GM12892 (cell line): Measurements from ENCODE around the gene CDRT4. TPM values are rescaled to one million over a fixed set of nuclear protein-coding genes. Genes with fewer than 3 reads are reported as not detected.
"Not testable (repeated sequence)": the region's sequence is repeated elsewhere in the genome, so short reads cannot be mapped to it uniquely, and the experiment has no call there.

Experiments
- DNase-seq: peaks from one replicate; pipeline ENCODE4 v3.0.0; 2011; ENCODE audit not compliant: insufficient read length
- FAIRE-seq: peaks from 2 replicates; lab custom pipeline; 2011; peaks lifted over from hg19 to GRCh38; lab: Jason Lieb, UNC
- POLR2A ChIP-seq: IDR thresholded peaks from 2 replicates; pipeline ENCODE4 v1.6.1; 2011; ENCODE audit warnings: low read depth, low read length, control low read depth
- POLR2AphosphoS5 ChIP-seq: IDR thresholded peaks from 2 replicates; pipeline ENCODE4 v1.6.1; 2011; ENCODE audit warnings: low read depth, low read length, control low read depth
- TAF1 ChIP-seq: IDR thresholded peaks from 2 replicates; pipeline ENCODE4 v1.6.1; 2011; ENCODE audit warnings: low read depth, mild to moderate bottlenecking, control low read depth, low read length, borderline replicate concordance
- polyA plus RNA-seq: library from polyadenylated mRNA; unstranded; fragments of >200 nt; gene quantifications from one replicate; pipeline ENCODE4 v1.2.1, GENCODE V29; 2012; ENCODE audit warnings: missing spikeins, inconsistent platforms; ENCODE audit not compliant: missing spikeins

The CDRT4 gene
- 1.3 TPM for polyA plus RNA-seq

DNA sequence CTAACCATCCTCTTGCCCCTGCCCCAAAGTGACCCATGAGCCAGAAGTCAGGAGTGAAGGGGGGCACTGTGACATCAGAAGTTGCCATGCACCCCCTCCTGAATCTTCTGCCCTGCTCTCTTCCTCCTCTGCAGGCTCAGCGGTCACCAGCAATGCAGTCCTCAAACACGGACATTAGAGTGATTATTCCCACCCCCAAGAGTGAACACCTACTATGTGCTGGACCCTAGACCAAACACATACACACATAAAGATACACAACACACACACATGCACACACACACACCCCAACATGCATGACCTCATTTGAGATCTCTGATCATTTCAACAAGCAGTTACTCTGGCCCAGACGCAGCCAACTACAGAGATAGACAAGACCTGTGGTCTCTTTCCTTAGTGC lies at the start of gene CDRT4:
TSS of gene CDRT4 (minus strand) at position 30 of the 400 bp plus-strand sequence. CDS start 27,383 bp downstream, outside the sequence.
- FAIRE-seq = no peak
- no peak for TF ChIP-seq TAF1
- TF ChIP-seq POLR2A = no peak
- TF ChIP-seq POLR2AphosphoS5 = no peak
- no peak for DNase-seq

DNA sequence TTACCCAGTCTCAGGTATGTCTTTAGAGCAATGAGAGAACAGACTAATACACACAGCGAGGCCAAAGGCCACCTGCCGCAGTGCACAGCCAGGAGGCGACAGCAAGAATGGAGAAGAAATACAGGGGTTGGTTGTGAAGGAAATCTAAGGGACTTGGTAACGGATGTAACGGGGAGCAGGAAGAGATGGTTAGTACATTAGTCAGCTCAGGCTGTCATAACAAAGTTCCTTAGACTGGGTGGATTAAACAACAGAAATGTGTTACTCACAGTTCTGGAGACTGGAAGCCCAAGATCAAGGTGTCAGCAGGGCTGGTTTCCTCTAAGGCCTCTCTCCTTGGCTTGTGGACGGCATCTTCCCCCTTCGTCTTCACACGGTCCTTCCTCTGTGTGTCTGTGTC lies 48.7 kb upstream of the CDRT4 start:
- DNase-seq (no peak), FAIRE-seq (no peak)
- TF ChIP-seq TAF1 (no peak), POLR2AphosphoS5 (no peak), POLR2A (no peak)

DNA sequence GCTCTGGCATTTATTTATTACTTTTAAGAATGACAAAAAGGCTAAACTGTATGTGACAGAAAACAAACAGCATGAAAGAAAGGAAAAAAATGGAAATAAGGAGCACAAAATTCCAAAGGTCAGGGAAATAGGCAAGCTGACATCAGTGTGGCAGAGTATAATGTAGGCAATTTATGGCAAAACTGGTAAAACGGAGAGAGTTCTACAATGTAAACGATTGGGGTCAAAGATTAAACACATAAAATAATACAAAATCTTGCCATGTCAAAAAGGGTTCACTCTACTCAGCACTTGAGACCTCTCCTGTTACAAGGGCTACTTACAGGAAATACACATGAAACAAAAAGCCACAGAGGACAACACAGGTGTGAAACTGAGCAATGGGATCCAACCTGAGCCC lies 47.0 kb upstream of the CDRT4 start:
- no peak for TF ChIP-seq TAF1
- no peak for TF ChIP-seq POLR2A
- TF ChIP-seq POLR2AphosphoS5 = no peak
- FAIRE-seq (no peak), DNase-seq (no peak)

DNA sequence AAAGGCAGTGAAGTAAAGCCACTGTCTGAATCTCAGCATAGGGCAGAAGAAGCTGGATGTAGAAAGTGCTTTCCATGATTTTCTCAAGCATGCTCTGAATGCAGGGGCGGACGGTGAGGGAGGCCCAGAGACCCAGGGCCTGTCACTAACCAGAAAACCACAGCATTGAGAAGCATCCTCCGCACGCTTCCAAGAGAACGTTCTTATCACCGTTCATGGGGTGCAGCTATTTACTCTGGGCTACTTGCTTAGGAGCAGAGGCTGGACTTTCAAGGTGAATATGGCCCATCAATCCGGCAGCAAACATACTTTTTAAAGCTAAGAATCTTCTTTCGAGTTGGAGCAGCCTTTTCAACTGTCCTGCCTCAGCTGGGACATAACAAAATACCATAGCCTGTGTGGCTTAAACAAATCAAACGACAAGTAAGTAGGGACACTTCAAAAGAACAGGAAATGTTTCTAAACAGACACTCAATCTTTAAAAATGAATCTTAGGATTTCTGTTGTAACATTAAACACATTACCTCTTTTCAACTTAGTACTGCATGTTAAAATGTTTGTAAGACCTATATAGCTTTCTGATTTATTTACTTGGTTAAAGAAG lies 46.5 kb upstream of the CDRT4 start:
- TF ChIP-seq POLR2AphosphoS5 = no peak
- TF ChIP-seq TAF1 = no peak
- no peak for TF ChIP-seq POLR2A
- FAIRE-seq (no peak), DNase-seq (no peak)

DNA sequence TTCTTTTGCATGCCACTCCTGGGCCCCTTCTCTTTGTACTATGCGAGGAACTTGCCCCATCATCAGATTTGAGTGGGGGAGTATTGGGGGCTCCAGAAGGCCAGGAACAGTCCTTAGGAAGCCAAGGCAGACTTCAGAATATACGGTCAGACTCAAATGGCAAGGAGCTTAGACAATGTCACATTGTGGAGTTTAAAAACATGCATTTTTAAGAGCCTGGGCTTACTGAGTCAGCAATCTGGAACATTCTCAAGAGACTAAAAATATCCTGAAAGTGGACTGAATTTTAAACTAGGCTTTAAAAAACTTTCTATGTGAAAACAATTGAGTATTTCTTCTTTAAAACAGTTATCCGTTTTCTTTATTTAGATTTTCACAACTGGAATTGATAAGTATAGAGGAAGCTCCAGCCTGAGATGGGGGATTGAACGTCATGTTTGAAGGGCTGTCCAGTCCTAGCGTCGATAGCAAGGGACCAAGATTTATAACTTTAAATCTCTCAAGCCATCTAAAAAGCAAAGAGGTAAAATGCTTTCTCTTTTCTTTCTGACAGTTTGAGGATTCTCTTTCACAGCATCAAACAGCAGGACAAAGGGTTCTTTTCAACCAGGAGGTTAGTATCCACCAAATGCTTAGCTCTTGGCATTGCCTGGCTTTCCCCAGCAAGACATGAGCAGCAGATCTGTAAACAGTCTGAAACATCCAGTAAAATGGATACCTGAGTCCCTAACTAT lies 45.8 kb upstream of the CDRT4 start:
- FAIRE-seq (no peak), DNase-seq (no peak)
- no peak for TF ChIP-seq POLR2AphosphoS5

DNA sequence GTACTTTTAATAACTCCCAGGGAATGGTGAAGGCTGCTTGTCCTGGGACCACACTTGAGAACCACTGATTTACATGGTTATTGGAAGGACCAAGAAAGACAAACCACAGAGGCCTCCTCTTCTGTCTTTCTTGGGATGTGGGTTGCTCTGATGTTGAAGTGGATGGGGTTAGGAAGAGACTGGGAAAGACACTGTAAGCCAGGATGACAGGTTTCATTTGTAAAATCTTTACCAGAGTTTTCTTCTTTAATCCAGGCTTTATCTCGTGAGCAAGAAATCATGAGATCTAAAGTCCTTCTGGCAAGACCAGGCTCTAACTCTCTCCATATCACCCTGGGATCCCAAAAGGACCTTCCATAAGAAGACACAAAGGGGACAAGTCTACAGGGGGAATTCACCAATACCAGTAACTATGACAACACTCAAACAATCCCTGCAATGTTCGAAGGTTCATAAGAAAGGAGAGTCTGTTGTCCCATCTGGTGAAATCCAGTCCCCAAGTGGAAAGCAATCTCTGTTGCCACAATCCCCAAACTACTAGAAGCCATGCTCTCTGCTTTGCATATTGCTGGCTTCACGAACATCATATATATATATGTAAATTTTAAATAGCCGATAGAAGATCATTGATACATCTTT lies 44.8 kb upstream of the CDRT4 start:
- TF ChIP-seq POLR2AphosphoS5 (no peak), POLR2A (no peak), TAF1 (no peak)
- DNase-seq = no peak
- no peak for FAIRE-seq

DNA sequence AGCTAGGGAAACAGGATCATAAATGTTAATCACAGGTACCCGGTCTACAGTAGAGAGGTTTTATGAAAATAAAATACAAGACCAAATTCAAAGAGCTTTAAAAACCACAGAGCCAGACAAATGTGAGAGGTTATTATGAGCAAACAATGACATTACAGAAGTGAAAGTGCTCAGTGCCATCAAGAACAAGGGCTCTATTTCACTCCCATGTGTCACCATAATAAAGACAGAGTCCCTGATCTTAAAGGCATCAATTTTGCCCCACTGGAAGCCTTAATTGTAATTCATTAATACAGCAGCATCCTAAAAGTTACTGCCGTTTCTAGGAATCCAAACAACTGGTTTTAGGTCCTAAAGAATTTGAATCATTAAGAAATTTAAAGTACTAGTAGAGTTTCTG lies 43.7 kb upstream of the CDRT4 start:
- FAIRE-seq (no peak), DNase-seq (no peak)
- TF ChIP-seq TAF1 (no peak), POLR2AphosphoS5 (no peak), POLR2A (no peak)

DNA sequence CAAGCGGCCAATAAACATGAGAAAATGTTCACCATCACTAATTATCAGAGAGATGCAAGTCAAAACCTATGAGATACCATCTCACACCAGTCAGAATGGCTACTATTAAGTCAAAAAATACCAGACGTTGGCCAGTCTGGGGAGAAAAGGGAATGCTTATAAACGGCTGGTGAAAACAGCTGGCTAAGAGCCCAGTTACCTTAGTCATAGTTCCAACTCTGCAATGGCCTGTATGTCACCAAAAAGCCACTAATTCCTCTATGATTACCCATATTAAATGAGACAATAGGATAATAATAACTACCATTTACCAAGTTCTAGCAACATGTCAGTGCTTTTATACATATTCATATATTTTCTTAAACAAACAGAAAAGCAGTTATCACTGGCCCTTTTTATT lies 42.9 kb upstream of the CDRT4 start:
- no peak for FAIRE-seq
- no peak for DNase-seq
- TF ChIP-seq TAF1 = no peak

DNA sequence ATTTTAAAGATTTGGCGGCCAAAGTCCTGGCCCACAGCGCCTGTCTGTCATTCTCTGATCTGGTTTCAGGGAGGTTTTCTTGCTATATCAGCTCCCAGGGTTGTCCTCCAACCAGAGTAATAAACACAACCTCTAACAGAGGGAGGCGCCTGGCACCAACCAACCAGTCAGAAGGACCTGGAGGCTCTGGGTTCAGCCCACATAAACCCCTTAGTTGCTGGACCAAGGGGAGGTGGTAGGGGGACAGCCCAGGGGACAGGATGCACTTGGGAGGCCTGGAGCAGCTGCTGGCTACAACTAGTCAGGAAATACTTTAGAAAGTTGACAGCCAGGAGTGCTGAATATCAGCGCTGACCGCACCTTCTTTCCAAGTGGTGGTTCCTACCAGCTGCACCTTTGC lies 41.7 kb upstream of the CDRT4 start:
- FAIRE-seq (no peak), DNase-seq (no peak)
- TF ChIP-seq POLR2A = no peak
- TF ChIP-seq TAF1 = no peak
- TF ChIP-seq POLR2AphosphoS5 = no peak

DNA sequence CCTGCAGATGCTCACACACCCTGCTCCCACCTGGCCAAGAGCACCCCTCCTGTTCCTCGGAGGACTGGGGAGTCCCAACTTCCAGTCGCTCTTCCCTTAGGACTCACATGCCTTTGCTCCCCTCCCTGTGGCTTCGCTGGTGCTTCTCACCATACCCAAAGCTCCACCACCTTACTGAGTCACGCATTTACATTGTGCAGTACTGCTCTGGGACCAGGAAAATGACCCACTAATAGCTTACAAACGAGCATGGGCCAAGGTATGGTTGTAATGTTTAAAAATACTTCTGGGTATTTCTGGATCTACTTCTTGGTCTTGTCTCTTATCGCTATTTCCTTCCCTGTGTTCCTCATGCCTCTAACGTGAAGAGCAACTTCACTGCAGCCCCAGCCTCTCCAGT lies 41.0 kb upstream of the CDRT4 start:
- no peak for DNase-seq
- TF ChIP-seq POLR2AphosphoS5 (no peak), POLR2A (no peak), TAF1 (no peak)
- no peak for FAIRE-seq

DNA sequence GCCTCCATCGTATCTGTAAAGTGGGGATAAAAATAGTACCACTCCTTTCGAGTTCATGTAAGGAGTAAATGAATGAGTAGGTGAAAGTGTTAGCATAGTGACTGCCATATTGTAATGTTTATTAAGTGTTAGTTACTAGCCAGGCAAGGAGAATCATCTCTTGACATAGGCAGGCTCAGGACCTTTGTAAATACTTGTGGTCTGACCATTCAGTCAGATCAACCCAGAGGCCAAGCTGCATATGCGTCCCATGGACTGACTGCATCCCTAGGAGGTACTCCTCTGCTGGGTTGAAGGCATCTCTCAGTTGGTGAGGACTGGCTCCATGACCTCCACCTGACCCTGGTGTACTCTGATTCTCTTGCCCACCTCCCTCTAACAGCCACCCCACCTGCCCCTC lies 40.5 kb upstream of the CDRT4 start:
- FAIRE-seq (no peak), DNase-seq (no peak)
- TF ChIP-seq POLR2AphosphoS5 (no peak), POLR2A (no peak), TAF1 (no peak)

DNA sequence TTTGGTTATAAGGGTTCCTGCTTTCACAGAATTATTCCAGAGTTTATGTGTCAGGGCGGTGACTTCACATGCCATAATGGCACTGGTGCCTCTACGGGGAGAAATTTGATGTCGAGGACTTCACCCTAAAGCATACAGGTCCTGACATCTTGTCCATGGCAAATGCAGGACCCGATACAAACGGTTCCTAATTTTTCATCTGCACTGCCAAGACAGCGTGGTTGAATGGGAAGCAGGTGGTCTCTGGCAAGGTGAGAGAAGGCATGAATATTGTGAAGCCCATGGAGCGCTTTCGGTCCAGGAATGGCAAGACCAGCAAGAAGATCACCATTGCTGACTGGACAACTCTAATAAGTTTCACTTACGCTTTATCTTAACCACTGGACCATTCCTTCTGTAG lies 39.6 kb upstream of the CDRT4 start:
- DNase-seq = no peak
- TF ChIP-seq TAF1 = no peak
- no peak for TF ChIP-seq POLR2A
- no peak for TF ChIP-seq POLR2AphosphoS5
- no peak for FAIRE-seq

DNA sequence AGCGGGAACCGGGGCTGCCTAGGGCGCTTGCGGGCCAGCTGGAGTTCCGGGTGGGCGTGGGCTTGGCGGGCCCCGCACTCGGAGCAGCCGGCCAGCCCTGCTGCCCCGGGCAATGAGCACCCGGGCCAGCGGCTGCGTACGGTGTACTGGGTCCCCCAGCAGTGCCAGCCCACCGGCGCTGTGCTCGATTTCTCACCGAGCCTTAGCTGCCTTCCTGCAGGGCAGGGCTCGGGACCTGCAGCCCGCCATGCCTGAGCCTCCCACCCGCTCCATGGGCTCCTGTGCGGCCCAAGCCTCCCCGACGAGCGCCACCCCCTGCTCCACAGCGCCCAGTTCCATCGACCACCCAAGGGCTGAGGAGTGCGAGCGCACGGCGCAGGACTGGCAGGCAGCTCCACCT lies 38.3 kb upstream of the CDRT4 start:
- not testable (repeated sequence) for FAIRE-seq, DNase-seq
